ENCODE results near the gene FIBP. TPM values are rescaled to one million over a fixed set of nuclear protein-coding genes. Genes with fewer than 3 reads are reported as not detected.

Gene FIBP
- 140 and 220 TPM in 2 replicates for total RNA-seq
- 143 and 199 TPM in 2 replicates for polyA plus RNA-seq

DNA sequence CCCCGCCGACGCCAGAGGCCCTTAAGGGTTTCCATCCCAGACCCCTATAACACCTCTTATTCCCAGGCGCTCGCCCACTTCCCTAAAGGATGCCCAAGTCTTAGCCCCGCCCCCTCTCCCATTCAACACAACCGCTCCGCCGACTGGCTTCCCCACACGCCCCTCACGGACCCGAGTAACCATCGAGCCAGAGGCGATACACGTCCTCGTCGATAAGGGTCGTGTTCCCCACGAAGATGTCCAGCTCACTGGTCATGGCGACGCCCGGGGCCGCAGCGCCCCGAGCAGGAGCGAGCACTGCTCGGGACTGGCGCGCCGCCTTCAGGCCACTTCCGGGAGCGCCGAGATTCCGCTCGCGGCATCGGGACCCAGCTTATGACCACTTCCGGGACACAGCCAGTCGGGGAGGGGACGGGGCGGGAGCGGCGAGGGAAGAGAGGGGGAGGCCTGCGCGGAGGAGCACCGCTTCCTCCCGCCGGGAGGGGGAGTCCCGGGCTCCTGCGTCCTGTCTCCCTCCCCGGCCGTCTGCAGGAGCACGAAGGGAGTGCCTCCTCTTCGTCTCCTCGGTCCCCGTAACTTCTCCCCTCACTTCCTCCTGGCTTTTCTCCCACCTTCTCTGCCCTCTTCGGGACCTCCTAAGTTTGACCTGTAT is at the start of gene FIBP:
FIBP (minus strand) TSS at position 309 of the 652 bp plus-strand sequence; CDS start at position 256, 53 bp downstream.
- TF ChIP-seq, protein P1, sequence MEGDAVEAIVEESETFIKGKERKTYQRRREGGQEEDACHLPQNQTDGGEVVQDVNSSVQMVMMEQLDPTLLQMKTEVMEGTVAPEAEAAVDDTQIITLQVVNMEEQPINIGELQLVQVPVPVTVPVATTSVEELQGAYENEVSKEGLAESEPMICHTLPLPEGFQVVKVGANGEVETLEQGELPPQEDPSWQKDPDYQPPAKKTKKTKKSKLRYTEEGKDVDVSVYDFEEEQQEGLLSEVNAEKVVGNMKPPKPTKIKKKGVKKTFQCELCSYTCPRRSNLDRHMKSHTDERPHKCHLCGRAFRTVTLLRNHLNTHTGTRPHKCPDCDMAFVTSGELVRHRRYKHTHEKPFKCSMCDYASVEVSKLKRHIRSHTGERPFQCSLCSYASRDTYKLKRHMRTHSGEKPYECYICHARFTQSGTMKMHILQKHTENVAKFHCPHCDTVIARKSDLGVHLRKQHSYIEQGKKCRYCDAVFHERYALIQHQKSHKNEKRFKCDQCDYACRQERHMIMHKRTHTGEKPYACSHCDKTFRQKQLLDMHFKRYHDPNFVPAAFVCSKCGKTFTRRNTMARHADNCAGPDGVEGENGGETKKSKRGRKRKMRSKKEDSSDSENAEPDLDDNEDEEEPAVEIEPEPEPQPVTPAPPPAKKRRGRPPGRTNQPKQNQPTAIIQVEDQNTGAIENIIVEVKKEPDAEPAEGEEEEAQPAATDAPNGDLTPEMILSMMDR (IDR thresholded peaks at IDR 0.05; ENCODE audit: low read depth, low read length), result peak; percentile 78
- no peaks in the 10 kb centered on the region for H3K9me3 ChIP-seq (ENCODE audit: low read depth)
- peaks cover 11% of the 10 kb centered on the region for H3K36me3 ChIP-seq
- DNase-seq (ENCODE audit: low read depth in 1 of 2, low spot score in 1 of 2), result peak; percentile 97 to 98
- H3K4me3 ChIP-seq, result peak within 1 kb of the TSS; percentile 53
- peak within 1 kb of the TSS; percentile 86 for H3K27ac ChIP-seq
- H3K27me3 ChIP-seq, result no peaks in the 10 kb centered on the region
- H3K4me1 ChIP-seq (ENCODE audit: low read depth), result peaks cover 19% of the 10 kb centered on the region

GRCh38 chr11:65937766-65938165 is 49.5 kb upstream of the FIBP start:
- DNase-seq (ENCODE audit: low read depth in 1 of 2, low spot score in 1 of 2), result no peak
- TF ChIP-seq, protein P1 (IDR thresholded peaks at IDR 0.05; ENCODE audit: low read depth, low read length), result no peak
- no peak overlapping the region for H3K27ac ChIP-seq

DNA sequence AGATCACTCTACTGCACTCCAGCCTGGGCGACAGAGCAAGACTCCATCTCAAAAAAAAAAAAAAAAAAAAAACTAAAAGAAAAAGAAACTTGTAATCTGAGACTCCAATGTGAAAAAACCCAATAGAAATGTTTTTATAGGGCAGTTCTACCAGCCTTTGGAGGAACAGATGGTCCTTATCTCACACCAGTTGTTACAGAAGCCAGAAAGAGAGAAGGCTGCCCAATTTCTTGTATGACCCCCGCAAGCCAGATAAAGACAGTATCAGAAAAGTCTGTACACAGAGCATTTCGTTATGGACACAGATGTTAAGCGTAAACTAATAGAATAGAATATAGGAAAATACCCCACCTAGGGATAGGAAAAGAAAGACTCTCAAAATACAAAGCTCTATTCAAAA is 45.7 kb upstream of the FIBP start:
- H3K4me1 ChIP-seq (ENCODE audit: low read depth), result no peaks in the 10 kb centered on the region
- H3K27me3 ChIP-seq, result no peaks in the 10 kb centered on the region
- no peaks in the 10 kb centered on the region for H3K36me3 ChIP-seq
- H3K4me3 ChIP-seq, result no peak overlapping the region
- TF ChIP-seq, protein P1 (IDR thresholded peaks at IDR 0.05; ENCODE audit: low read depth, low read length), result no peak
- no peaks in the 10 kb centered on the region for H3K9me3 ChIP-seq (ENCODE audit: low read depth)
- H3K27ac ChIP-seq, result no peak overlapping the region
- DNase-seq (ENCODE audit: low read depth in 1 of 2, low spot score in 1 of 2), result peak in 1 of 2 donors; percentile 73

More at GRCh38 chr11:65937766-65938165, 49.5 kb upstream of the FIBP start:
- Histone ChIP-seq H3K4me1 (ENCODE audit: low read depth) (no peaks in the 10 kb centered on the region), H3K36me3 (no peaks in the 10 kb centered on the region), H3K27me3 (no peaks in the 10 kb centered on the region), H3K4me3 (no peak overlapping the region), H3K9me3 (ENCODE audit: low read depth) (no peaks in the 10 kb centered on the region)

DNA sequence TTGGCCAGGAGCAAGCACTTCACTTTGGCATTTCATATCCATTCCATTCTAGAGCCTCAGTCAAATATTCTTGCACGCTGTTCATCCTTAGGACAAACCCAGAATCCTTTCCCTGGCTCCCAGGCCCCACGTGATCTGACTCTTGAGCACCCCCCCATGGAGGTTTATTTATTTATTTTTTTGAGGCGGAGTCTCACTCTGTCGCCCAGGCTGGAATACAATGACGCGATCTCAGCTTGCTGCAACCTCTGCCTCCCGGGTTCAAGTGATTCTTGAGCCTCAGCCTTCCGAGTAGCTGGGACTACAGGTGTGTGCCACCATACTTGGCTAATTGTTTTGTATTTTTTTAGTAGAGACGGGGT is 44.3 kb upstream of the FIBP start:
- no peak overlapping the region for H3K4me3 ChIP-seq
- DNase-seq (ENCODE audit: low read depth in 1 of 2, low spot score in 1 of 2), result peak; percentile 36 to 48
- H3K27me3 ChIP-seq, result no peaks in the 10 kb centered on the region
- H3K36me3 ChIP-seq, result no peaks in the 10 kb centered on the region
- H3K9me3 ChIP-seq (ENCODE audit: low read depth), result no peaks in the 10 kb centered on the region
- H3K27ac ChIP-seq, result no peak overlapping the region
- H3K4me1 ChIP-seq (ENCODE audit: low read depth), result no peaks in the 10 kb centered on the region
- TF ChIP-seq, protein P1 (IDR thresholded peaks at IDR 0.05; ENCODE audit: low read depth, low read length), result no peak

- TF ChIP-seq, protein P1 (IDR thresholded peaks at IDR 0.05; ENCODE audit: low read depth, low read length), result no peak
- no peak for DNase-seq (ENCODE audit: low read depth in 1 of 2, low spot score in 1 of 2)
- Histone ChIP-seq H3K4me1 (ENCODE audit: low read depth) (no peaks in the 10 kb centered on the region), H3K36me3 (no peaks in the 10 kb centered on the region), H3K9me3 (ENCODE audit: low read depth) (no peaks in the 10 kb centered on the region), H3K27me3 (no peaks in the 10 kb centered on the region), H3K27ac (no peak overlapping the region), H3K4me3 (no peak overlapping the region)
Observed at GRCh38 chr11:65931773-65932557, 43.7 kb upstream of the FIBP start.

All from cardiac muscle cell (in vitro differentiated cells and primary cell).